Activated CD8-positive, alpha-beta memory T cell treated with anti-CD3 and anti-CD28 coated beads, Interleukin-2, amount 50 U/mL, for 48 hours (primary cell): ENCODE results near the gene LCE1F.

Experiments
- DNase-seq: peaks from one replicate; pipeline ENCODE4 v3.0.0-alpha.2; 2020

Gene LCE1F, protein sequence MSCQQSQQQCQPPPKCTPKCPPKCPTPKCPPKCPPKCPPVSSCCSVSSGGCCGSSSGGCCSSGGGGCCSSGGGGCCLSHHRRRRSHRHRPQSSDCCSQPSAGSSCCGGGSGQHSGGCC

DNA sequence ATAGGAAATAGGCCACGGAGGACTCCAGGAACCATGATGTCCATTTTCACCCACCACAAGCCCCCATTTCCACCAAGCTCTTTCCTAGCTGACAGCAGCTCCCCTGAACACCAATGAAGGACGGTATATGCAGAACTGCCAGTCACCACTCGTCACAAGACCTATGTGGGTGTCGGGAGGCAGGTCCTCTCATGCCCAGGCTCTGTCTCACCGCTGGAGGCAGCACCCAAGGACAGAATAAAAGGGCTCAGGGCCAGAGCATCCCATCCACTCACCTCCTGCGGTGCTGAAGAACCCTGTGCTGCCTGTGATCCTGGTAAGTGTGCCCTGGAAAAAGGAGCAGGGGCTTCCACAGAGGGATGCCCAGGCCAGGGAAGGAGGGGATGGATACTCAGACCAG lies at the start of gene LCE1F:
LCE1F (plus strand) TSS at position 266 of the 400 bp plus-strand sequence. CDS start 1,232 bp downstream, outside the sequence.
- DNase-seq = no peak

DNA sequence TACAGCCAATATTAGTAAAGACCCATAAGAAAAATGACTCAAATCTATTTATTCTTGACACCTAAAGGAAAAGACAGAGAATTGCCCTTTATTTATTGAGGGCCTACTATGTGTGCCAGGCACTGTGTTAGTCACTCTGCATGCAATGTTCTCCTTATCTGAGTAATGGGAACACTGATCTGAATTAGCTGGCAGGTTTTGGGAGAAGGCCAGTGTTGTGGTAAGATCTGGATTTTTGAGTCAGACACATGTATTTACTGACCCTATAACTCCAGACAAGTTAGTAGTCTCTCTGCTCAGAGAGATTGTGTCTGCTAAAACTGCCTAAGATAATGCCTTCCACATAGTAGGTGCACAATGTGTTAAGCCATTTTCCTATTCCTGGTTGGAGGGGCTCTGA lies 49.7 kb upstream of the LCE1F start:
- DNase-seq = no peak

DNA sequence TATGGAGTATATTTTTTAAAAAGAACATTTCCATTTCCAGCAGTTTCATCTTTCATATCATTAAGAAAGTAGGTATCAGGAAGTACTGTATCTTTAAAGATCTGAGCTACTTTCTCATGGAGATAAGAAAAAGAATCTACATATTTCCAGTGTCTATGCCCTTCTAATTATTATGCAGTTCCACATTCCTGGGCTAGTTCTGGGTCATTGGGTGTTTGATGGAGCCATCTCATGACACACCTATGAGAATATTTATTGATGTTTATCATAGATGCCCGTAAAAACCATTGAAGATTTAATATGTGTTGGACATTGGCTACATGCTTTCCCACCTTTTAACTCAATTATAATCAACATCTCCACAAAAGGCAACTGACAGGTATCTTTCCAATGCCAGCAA lies 46.0 kb upstream of the LCE1F start:
- no peak for DNase-seq

DNA sequence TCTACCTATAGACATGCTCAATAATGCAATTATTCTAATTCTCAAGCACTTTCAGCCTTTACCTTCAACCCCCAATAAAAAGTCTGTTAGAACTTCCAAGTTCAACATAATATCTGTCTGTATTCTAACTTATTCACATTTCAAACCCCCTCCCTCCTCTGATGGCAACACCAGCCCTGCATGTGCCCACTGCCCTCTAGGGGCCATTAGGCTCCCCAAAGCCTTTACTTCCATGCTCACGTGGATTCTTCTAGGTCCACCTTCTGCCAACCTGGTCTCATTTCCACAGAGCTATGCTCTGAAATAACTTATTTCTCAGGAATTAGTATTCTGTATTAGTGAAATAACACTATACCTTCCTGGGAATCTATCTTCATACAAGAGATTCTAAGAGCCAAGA lies 39.3 kb upstream of the LCE1F start:
- DNase-seq = no peak

DNA sequence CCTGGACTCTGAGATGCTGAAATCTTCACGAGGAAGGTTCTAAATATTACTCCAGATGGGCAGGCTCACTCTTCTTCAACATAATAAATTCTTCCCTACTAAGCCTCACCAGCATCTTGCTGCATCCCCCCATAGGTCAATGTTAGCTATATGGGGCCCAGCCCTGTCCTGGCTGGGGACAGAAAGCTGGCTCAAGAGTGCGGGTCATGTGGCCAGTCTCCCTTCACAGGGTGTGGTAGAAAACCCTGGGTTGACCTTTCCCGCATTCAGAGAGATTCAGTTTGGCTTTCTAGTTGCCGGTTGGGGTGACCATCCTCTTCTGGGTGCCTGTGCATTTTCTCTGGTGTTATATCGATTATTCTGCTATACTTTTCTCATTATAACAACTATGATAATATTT lies 36.9 kb upstream of the LCE1F start:
- no peak for DNase-seq

DNA sequence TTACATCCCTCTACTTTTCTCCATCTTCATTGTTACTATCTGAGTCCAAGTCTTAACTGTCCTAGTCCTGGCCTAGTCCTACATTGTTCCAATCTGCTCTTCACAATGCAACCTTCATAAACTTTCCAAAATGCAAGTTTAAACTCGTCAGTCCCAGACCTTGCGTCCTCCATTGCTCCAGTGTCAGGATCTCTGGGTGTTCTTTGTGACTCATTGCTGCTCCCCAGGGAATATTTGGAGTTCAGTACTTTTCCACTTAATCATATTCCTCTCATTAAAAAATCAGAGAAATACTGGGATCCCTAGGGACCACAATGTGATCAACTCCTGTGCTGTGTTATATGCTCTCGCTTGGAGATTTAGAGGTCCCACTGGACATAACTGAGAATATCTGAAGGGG lies 35.1 kb upstream of the LCE1F start:
- no peak for DNase-seq

DNA sequence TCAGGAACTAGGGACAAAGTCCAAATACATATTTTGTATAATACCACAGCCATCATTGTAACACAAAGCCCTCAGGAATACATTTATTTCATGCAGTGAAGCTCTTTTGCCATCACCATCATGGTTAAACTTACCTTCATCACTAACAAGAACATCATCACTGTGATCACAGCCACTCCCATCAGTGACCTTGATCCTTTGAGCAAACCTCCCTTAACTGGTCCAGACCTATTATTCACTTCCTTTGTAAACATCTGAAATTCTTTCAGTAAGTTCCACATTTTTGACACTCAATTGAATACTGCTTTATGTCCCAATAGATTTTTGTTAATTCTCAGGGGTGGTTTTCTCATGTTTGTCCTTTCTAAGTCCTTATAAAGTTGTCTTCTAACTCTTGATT lies 33.3 kb upstream of the LCE1F start:
- DNase-seq = no peak

DNA sequence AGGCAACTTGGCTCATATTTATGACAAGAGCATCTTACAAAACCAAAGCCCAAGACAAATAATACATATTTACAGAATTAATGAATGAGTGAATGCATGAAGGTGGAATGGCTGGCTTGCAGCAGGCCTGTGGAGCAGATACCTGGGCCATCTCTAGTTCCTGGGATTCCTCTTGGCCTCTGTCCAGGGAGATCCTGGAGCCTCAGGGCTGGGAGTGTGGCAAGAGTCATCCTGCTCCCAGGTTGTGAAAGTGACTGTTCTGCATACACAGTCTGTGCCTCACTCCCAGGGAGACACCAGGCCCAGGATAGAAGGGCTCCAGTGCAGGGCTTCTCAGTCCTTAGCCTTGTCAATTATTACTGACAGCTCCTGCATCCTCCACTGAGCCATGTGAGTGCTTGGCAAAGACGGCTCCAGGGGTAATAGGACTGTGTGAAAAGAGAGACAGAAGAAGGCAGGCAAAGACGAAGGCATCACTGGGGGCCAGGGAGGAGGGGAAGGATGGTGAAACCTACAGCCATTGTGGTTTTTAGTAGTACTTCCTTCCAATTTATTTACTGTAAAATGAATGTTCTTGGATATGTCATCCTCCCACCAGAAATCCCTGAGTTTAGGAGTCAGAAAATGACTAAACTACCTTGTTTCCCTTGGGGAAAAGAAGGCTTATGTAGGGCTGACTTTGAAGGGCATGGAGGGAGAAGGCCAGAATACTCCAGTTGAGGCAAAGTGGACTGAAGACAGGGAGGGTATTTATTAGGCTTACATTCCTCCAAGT lies 31.4 kb upstream of the LCE1F start:
- DNase-seq = no peak

DNA sequence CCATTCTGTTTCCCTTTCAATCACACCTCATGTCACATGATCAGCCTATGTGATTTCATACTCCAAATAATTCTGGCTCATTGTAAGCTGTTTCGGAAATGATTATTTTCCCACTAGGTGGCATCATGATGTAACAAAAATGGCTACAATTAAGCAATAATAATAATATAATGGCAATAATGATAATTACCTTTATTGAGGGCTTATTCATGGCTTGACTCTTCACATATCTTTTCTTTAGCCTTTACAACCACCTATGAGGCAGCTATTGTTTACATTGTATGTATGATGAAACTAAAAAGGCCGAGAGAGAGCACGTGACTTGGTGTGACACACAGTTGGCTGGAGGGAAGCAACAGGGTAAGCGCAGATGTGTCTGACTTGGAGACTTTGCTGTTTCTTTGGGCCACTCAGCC lies 29.6 kb upstream of the LCE1F start:
- no peak for DNase-seq

DNA sequence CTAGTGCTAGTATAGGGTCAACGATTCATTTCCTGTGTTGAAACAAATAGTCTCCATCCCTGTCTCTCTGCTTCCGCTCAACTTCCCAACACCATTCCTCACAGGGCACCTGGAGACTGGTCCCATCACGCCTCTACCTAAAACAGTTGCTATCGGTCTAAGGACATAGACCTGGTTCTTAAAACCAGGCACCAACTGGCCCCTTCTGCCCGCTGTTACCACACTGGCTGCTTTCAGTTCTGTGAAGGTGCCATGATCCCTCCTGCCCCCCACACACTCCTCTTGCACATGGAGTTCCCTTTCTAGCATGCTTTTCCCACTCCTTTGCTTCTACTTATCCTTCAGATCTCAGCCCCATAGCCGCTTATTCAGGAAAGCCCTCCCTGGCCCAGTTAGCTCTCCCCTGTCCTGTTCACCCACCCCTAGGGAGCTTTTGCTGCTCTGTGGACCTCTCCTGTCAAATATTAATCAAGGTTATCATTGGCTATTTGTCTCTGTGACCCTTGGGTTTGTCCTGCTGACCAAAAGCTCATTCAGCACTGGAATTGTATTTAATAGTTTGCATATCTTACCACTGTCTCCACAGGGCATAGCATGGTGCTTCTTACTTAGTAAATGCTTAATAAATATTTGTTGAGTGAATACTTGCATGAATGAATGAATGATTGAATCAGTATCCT lies 29.0 kb upstream of the LCE1F start:
- DNase-seq = no peak

DNA sequence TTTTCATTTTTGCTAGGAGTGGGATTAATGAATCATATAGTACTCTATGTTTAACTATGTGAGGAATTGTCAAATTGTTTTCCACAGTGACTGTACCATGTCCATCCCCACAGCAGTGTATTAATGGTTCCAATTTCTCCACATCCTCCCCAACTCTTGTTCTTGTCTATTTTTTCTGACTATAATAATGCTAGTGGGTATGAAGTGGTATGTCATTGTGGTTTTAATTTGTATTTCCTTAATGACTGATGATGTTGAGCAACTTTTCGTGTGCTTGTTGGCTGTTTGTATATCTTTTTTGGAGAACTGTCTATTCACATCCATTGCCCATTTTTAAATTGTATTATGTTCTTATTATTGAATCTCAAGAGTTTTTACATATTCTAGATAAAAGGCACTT lies 27.1 kb upstream of the LCE1F start:
- no peak for DNase-seq

DNA sequence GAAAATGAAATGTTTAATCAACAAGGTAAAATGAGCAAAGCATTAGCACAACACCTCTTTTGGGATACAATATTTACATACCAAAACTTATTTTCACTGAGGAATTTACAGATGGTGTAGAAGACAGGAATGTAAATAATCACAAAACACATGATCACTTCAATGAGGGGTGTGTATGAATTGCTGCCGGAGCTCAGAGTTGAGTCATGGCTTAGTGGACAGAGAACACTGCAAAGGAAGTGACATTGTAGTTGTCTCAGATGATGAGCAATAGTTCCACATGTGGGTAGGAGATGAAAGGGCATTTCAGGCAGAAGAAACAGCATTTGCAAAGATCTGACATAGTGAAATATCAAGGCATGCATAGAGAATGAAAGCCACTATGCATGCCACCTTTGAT lies 22.7 kb upstream of the LCE1F start:
- DNase-seq = no peak

DNA sequence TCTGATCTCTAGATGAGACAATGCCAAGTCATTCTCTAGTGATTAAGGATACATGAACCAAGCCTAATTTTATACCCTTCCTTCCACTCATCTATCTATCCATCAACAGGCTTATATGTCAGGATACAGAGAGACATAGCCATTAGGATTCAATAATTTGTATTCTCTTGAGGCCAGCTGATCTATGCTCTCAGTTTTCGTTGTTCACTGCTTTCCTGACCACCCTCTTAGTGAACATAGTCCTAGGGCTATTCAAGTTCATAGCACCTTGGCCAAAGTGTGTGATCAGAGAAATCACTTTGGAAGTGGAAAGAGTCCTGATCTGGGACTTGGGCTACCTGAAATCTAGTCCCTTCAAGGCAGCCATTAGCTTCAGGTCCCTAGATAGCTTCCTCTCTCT lies 21.4 kb upstream of the LCE1F start:
- DNase-seq = no peak

DNA sequence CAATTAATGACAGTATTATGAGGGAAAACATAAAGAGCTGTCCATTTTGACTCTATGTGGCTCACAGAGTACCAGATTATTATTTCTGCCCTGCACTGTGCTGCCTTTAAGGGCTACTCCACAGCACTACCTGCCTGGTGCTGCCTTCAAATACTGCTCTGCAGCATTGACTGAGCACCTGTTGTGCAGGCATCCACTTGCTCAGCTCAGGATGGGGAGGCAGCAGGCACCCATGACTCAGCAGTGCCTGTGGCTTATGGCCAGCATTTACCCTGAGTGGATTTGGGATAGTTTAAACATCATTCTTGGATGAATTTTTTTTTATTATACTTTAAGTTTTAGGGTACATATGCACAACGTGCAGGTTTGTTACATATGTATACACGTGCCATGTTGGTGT lies 18.1 kb upstream of the LCE1F start:
- DNase-seq = no peak

DNA sequence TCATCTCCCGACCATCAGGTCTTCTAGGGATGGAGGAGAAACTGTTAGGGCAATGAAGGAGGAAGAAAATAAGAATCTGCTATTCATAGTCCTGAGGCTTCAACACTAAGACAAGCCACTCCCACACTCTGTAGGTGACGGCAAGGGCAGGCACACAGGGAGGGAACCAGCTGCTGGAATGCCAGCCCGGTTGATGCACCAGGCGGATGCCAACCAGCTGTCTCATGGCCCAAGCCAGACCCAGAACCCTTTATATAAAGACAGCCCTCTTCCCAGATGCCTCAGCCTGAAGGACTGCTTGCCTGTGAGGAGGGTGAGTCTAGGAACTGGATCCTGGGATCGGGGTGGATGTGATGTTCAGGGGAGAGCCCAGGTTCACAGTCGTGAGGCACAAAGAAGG lies 17.2 kb upstream of the LCE1F start, which contains the start of gene KPRP:
KPRP (plus strand) TSS at position 279 of the 400 bp plus-strand sequence. CDS start 1,564 bp downstream, outside the sequence.
- DNase-seq = no peak

DNA sequence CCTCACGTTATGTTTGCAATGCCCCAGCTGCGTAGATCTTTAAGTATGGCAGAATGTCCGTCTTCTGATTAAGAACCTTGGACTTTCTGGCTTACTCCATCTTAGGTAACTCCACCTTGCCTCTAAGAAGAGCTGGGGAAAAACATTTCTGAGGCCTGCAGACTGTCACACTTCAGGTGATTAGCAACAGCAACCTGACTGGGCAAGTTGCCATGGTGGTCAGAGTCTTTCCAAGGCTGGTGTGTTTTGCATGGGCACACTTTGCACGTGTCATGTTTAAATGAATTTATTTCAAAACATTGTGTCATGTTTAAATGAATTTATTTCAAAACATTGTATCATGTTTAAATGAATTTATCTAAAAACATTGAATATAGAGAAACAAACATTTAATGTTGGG lies 16.3 kb upstream of the LCE1F start:
- DNase-seq = no peak

DNA sequence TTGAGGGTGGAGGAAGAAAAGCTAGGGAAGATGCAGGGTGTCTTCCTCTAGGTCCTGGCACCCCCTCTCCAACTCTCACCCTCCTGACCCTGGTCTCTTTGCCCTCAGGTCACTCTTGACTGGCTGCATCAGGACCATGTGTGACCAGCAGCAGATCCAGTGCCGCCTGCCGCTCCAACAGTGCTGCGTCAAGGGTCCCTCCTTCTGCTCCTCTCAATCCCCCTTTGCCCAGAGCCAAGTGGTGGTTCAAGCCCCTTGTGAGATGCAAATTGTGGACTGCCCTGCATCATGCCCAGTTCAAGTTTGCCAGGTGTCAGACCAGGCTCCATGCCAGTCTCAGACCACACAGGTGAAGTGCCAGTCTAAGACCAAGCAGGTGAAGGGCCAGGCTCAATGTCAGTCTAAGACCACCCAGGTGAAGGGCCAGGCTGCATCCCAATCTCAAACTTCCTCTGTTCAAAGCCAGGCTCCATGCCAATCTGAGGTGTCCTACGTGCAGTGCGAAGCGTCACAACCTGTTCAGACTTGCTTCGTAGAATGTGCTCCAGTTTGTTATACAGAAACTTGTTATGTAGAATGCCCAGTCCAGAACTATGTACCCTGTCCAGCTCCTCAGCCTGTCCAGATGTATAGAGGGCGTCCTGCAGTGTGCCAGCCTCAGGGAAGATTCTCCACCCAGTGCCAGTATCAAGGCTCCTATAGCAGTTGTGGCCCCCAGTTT lies 15.3 kb upstream of the LCE1F start:
- no peak for DNase-seq

DNA sequence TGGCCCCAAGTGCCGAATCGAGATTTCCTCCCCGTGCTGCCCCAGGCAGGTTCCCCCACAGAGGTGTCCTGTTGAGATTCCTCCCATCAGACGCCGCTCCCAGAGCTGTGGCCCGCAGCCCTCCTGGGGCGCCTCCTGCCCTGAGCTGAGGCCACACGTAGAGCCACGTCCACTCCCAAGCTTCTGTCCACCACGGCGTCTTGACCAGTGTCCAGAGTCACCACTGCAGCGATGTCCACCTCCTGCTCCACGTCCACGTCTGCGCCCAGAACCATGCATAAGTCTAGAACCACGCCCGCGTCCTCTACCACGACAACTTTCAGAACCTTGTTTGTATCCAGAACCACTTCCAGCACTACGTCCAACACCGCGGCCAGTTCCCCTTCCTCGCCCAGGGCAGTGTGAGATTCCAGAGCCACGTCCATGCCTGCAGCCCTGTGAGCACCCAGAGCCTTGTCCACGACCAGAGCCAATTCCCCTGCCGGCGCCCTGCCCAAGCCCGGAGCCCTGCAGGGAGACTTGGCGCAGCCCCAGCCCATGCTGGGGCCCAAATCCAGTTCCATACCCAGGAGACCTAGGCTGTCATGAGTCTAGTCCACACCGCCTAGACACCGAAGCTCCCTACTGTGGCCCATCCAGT lies 14.3 kb upstream of the LCE1F start:
- DNase-seq = no peak

DNA sequence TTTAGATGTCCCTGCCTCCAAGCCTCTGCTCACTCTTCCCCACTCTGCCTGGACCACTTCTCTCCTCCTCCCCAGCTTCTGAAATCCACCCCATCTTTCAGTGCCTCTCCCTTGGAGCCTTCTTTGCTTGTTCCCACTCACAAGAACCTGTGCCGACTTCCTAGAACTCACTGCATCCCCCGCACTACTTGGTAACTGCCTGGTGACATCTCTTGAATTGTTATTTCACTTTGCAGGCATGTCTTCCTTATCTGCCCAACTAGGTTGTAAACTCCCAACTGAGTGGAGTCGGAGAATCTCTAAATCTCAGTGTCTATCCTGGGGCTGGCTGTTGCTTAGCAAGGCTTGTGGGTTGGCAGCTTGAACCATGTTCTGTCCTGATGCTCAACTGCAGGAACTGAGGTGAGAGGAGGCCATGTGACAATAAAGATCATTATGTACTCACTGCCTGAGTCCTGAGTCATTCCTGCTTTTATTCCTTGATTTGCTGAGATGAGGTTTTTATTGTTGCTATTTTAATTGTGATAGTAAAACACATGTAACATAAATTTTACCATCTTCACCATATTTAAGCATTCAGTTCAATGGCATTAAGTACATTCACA lies 13.2 kb upstream of the LCE1F start:
- DNase-seq = no peak

DNA sequence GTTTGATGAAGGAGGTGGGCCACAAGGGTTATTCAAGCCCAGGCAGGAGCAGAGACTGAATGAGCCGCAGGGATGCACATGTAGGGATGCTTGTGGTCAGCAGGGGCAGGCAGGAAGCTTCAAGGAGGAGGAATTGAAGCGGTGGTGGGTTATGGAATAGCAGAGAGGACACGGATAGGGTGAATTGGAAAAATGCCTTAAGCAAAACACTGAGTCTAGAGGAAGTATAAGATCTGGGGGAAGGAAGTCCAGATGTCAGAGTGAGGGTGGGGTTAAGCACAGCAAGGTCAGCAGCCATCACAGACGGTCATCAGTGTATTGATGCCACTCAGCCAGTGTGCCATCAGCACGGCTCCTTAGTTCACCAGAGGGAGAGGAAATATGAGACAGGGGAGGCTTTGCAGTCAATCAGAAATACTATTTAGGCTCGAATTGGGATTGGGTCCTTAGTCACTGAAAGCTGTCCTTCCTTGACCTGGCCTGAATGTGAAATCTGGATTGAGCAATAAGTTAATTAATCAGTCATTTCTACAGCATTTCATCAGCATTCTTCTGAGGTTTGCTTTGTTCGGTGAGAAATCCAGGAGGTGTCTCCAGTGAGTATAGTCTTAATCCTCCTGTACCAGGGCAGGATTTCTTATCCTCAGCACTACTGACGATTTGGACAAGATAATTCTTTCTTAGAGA lies 6.0 kb upstream of the LCE1F start:
- no peak for DNase-seq

DNA sequence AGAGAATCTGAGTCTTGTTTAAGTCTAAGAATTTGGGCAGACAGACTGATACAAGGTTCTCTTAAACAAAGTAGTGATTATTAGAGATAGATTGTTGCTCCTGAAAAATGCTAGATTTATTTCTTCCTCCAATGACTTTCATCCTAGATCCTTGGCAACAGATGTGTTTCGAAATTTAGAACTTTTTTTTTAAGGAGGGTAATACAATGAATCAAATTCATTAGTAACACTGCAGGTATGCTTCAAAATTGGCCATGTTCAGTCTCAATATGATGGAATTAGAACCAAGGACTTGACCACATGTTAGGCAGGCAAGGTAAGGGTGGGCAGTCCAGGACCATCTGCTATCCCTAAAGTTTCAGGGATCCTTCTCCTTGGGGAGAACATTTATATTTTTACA lies 4.5 kb upstream of the LCE1F start:
- DNase-seq = no peak

DNA sequence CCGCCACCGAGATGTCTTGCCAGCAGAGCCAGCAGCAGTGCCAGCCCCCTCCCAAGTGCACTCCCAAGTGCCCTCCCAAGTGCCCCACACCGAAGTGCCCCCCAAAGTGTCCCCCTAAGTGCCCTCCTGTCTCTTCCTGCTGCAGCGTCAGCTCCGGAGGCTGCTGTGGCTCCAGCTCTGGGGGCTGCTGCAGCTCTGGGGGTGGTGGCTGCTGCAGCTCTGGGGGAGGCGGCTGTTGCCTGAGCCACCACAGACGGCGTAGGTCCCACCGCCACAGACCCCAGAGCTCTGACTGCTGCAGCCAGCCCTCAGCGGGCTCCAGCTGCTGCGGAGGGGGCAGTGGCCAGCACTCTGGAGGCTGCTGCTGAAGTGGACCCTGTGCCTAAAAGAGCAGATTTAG lies 1.4 kb downstream of the LCE1F start:
- DNase-seq = no peak
